Dermis microvascular lymphatic vessel endothelial cell (primary cell): ENCODE data around the gene MCM9. TPM values are rescaled to one million over a fixed set of nuclear protein-coding genes. Genes with fewer than 3 reads are reported as not detected.

ENCODE experiments used
- DNase-seq, 2 donors: peaks; one replicate each; pipeline versions ENCODE4 v3.0.0 to v3.0.0-alpha.2; 2010; ENCODE audit warnings: low read depth in 2 of 2
- total RNA-seq: library from RNA; depleted of rRNA; stranded (reverse); fragments of >200 nt; gene quantifications from 2 replicates; pipeline ENCODE4 v1.2.1, GENCODE V29; 2014

MCM9 gene
- total RNA-seq, 1 donor from 2014 or later = 8.6 TPM

GRCh38 chr6:118865100-118865391 lies 69.9 kb downstream of the MCM9 start:
- no peak for DNase-seq

- peak in 1 of 2 donors; percentile 9 for DNase-seq
These were observed 70.4 kb downstream of the MCM9 start for GRCh38 chr6:118864341-118865099.

- DNase-seq = no peak
These were observed 72.5 kb downstream of the MCM9 start for GRCh38 chr6:118862443-118862842.

- DNase-seq = no peak
These were observed 74.1 kb downstream of the MCM9 start for GRCh38 chr6:118860880-118861279.

- DNase-seq = no peak
These were observed 74.6 kb downstream of the MCM9 start for GRCh38 chr6:118860363-118860762.

- no peak for DNase-seq
These were observed 75.4 kb downstream of the MCM9 start for GRCh38 chr6:118859517-118860064.

GRCh38 chr6:118856301-118856700 lies 78.7 kb downstream of the MCM9 start:
- no peak for DNase-seq

GRCh38 chr6:118853408-118853807 lies 81.6 kb downstream of the MCM9 start:
- no peak for DNase-seq

- peak in 1 of 2 donors; percentile 25 for DNase-seq
These were observed 90.0 kb downstream of the MCM9 start for GRCh38 chr6:118844915-118845314.

GRCh38 chr6:118843685-118844390 lies 91.1 kb downstream of the MCM9 start:
- no peak for DNase-seq

GRCh38 chr6:118830691-118831090 lies 104.3 kb downstream of the MCM9 start:
- DNase-seq = no peak

GRCh38 chr6:118829817-118830478 lies 105.0 kb downstream of the MCM9 start:
- no peak for DNase-seq

GRCh38 chr6:118826096-118826495 lies 108.9 kb downstream of the MCM9 start:
- DNase-seq = no peak

- no peak for DNase-seq
These were observed 109.3 kb downstream of the MCM9 start for GRCh38 chr6:118825661-118826060.

GRCh38 chr6:118815495-118815894 lies 119.5 kb downstream of the MCM9 start:
- DNase-seq = no peak

- DNase-seq = no peak
These were observed 121.2 kb downstream of the MCM9 start for GRCh38 chr6:118813775-118814174.

GRCh38 chr6:118812970-118813369 lies 122.0 kb downstream of the MCM9 start:
- DNase-seq = no peak

- DNase-seq = no peak
These were observed 124.4 kb downstream of the MCM9 start for GRCh38 chr6:118810420-118811027.

GRCh38 chr6:118808793-118809638 lies 125.9 kb downstream of the MCM9 start:
- DNase-seq = no peak

- no peak for DNase-seq
These were observed 130.9 kb downstream of the MCM9 start for GRCh38 chr6:118804091-118804490.

GRCh38 chr6:118801257-118801656 lies 133.7 kb downstream of the MCM9 start:
- no peak for DNase-seq
